H1 (cell line): Measurements from ENCODE around the gene PPIL6. TPM values are rescaled to one million over a fixed set of nuclear protein-coding genes. Genes with fewer than 3 reads are reported as not detected.
A peak's percentile ranks its signal among the peaks of the same experiment; 100 is the strongest.
"Not testable (repeated sequence)": the region's sequence is repeated elsewhere in the genome, so short reads cannot be mapped to it uniquely, and the experiment has no call there.

Experiments
- CTCF ChIA-PET: fragments of 300-600 bp; sonication (Branson Sonifier 250); formaldehyde crosslinking; loops from one replicate; lab custom pipeline; 2021; ENCODE audit not compliant: partially characterized antibody; lab: Charles Lee
- POLR2A ChIA-PET: fragments of 300-600 bp; sonication (Branson Sonifier 250); formaldehyde crosslinking; loops from one replicate; lab custom pipeline; 2021; ENCODE audit warnings: inconsistent platforms; ENCODE audit not compliant: partially characterized antibody; lab: Charles Lee
- DNase-seq, 2 experiments: peaks; one replicate each; pipeline versions ENCODE4 v3.0.0 to v3.0.0-alpha.2; 2010 to 2022; ENCODE audit warnings: low spot score in 2 of 2, low read depth in 1 of 2, mixed read lengths in 1 of 2
- FAIRE-seq: peaks from 2 replicates; lab custom pipeline; 2011; peaks lifted over from hg19 to GRCh38; lab: Jason Lieb, UNC
- H2AFZ ChIP-seq: 2 replicates; pipeline ENCODE4 v1.8.1; 2012; ENCODE audit warnings: low read length, inconsistent platforms
- H2AK5ac ChIP-seq: 2 replicates; pipeline ENCODE4 v1.6.1; 2013; ENCODE audit warnings: low read depth, low read length
- H2BK120ac ChIP-seq: replicated peaks from 2 replicates; pipeline ENCODE3; 2013; ENCODE audit warnings: low read depth, low read length, inconsistent platforms
- H2BK12ac ChIP-seq: 2 replicates; pipeline ENCODE4 v1.6.1; 2013; ENCODE audit warnings: low read depth, low read length
- H2BK15ac ChIP-seq: 2 replicates; pipeline ENCODE4 v1.6.1; 2013; ENCODE audit warnings: low read length
- H2BK20ac ChIP-seq: 2 replicates; pipeline ENCODE4 v1.6.1; 2013; ENCODE audit warnings: low read length
- H2BK5ac ChIP-seq: 2 replicates; pipeline ENCODE4 v1.6.1; 2013; ENCODE audit warnings: low read depth, low read length
- H3K14ac ChIP-seq: 2 replicates; pipeline ENCODE4 v1.6.1; 2013; ENCODE audit warnings: inconsistent platforms; ENCODE audit not compliant: insufficient read length
- H3K18ac ChIP-seq: 2 replicates; pipeline ENCODE4 v1.6.1; 2013; ENCODE audit warnings: low read length; ENCODE audit errors: extremely low read depth
- H3K23ac ChIP-seq: 2 replicates; pipeline ENCODE4 v1.6.1; 2013; ENCODE audit warnings: inconsistent platforms; ENCODE audit not compliant: insufficient read length
- H3K23me2 ChIP-seq: 2 replicates; pipeline ENCODE4 v1.6.1; 2013; ENCODE audit warnings: low read depth, low read length
- H3K27ac ChIP-seq: 2 replicates; pipeline ENCODE4 v1.6.1; 2011; ENCODE audit warnings: low read depth, low read length, inconsistent platforms
- H3K27me3 ChIP-seq, 4 experiments: replicated peaks in 1 of 4; 1 replicate in 1 of 4; 2 replicates in 3 of 4; pipeline versions ENCODE4 v1.6.1 to v1.8.1; 2011 to 2013; ENCODE audit warnings: low read length in 3 of 4, mild to moderate bottlenecking in 3 of 4, inconsistent platforms in 2 of 4, mixed read lengths in 2 of 4, moderate library complexity in 1 of 4; ENCODE audit not compliant: control insufficient read depth in 3 of 4, insufficient read depth in 3 of 4; ENCODE audit errors: extremely low read depth in 1 of 4
- H3K36me3 ChIP-seq, 4 experiments: 2 replicates each; pipeline versions ENCODE4 v1.6.1 to v1.8.1; 2011 to 2013; ENCODE audit warnings: mild to moderate bottlenecking in 4 of 4, low read length in 3 of 4, moderate library complexity in 2 of 4, control low read depth in 1 of 4, inconsistent platforms in 1 of 4; ENCODE audit not compliant: insufficient read depth in 4 of 4, control insufficient read depth in 2 of 4
- H3K4ac ChIP-seq: replicated peaks from 2 replicates; pipeline ENCODE3; 2013; ENCODE audit warnings: low read length, low read depth, mixed read lengths, inconsistent platforms; ENCODE audit not compliant: insufficient read length
- H3K4me1 ChIP-seq, 4 experiments: replicated peaks in 1 of 4; 1 replicate in 1 of 4; 2 replicates in 3 of 4; pipeline versions ENCODE4 v1.6.1 to v1.8.1; 2011 to 2013; ENCODE audit warnings: low read length in 3 of 4, inconsistent platforms in 2 of 4, mixed read lengths in 1 of 4; ENCODE audit not compliant: insufficient read depth in 4 of 4, control insufficient read depth in 3 of 4
- H3K4me2 ChIP-seq, 2 experiments: 2 replicates each; pipeline versions ENCODE4 v1.6.1 to v1.8.1; 2011 to 2013; ENCODE audit warnings: low read depth in 2 of 2, low read length in 2 of 2, control low read depth in 1 of 2, inconsistent platforms in 1 of 2, mild to moderate bottlenecking in 1 of 2; ENCODE audit not compliant: insufficient read depth in 1 of 2
- H3K4me3 ChIP-seq, 4 experiments: fragments of 200-600, 300-600 bp in 1 of 4; sonication (generic), shearing (Covaris generic), sonication (Bioruptor Twin) in 1 of 4; 2 replicates each; pipeline versions ENCODE4 v1.5.1 to v1.8.1; 2011 to 2016; ENCODE audit warnings: low read length in 4 of 4, low read depth in 3 of 4, control low read depth in 2 of 4, inconsistent platforms in 2 of 4, mild to moderate bottlenecking in 2 of 4, mixed read lengths in 1 of 4, moderate library complexity in 1 of 4; ENCODE audit not compliant: insufficient read depth in 2 of 4; ENCODE audit errors: extremely low read depth in 1 of 4
- H3K56ac ChIP-seq: replicated peaks from 2 replicates; pipeline ENCODE3; 2013; ENCODE audit warnings: low read depth, mild to moderate bottlenecking, mixed read lengths, low read length, inconsistent platforms; ENCODE audit not compliant: insufficient read length
- H3K79me1 ChIP-seq: 2 replicates; pipeline ENCODE4 v1.6.1; 2013; ENCODE audit warnings: low read depth, low read length, control low read depth
- H3K79me2 ChIP-seq, 2 experiments: 2 replicates each; pipeline versions ENCODE4 v1.6.1 to v1.8.1; 2012 to 2013; ENCODE audit warnings: low read length in 2 of 2, mild to moderate bottlenecking in 2 of 2, inconsistent platforms in 1 of 2; ENCODE audit not compliant: insufficient read depth in 2 of 2, control insufficient read depth in 1 of 2
- H3K9ac ChIP-seq, 4 experiments: replicated peaks in 1 of 4; 1 replicate in 1 of 4; 2 replicates in 3 of 4; pipeline versions ENCODE4 v1.6.1 to v1.8.1; 2011 to 2013; ENCODE audit warnings: low read depth in 3 of 4, low read length in 3 of 4, control low read depth in 2 of 4, mild to moderate bottlenecking in 2 of 4, moderate library complexity in 2 of 4, inconsistent platforms in 1 of 4; ENCODE audit errors: extremely low read depth in 1 of 4
- H3K9me3 ChIP-seq, 2 experiments: 2 replicates each; pipeline versions ENCODE4 v1.6.1 to v1.8.1; 2012 to 2013; ENCODE audit warnings: mild to moderate bottlenecking in 2 of 2, moderate library complexity in 2 of 2, control low read depth in 1 of 2, inconsistent platforms in 1 of 2, low read depth in 1 of 2, low read length in 1 of 2, mixed read lengths in 1 of 2; ENCODE audit not compliant: insufficient read depth in 2 of 2
- H4K20me1 ChIP-seq, 2 experiments: replicated peaks in 1 of 2; 2 replicates each; pipeline versions ENCODE3 to v1.8.1; 2011 to 2013; ENCODE audit warnings: inconsistent platforms in 2 of 2, low read length in 2 of 2, mild to moderate bottlenecking in 1 of 2; ENCODE audit not compliant: insufficient read depth in 2 of 2, control insufficient read depth in 1 of 2
- H4K5ac ChIP-seq: 2 replicates; pipeline ENCODE4 v1.6.1; 2013; ENCODE audit warnings: low read length, low read depth, mixed read lengths, inconsistent platforms; ENCODE audit not compliant: insufficient read length
- H4K8ac ChIP-seq: 2 replicates; pipeline ENCODE4 v1.8.0; 2013; ENCODE audit warnings: mild to moderate bottlenecking, moderate library complexity, low read length, inconsistent platforms; ENCODE audit not compliant: insufficient read depth; ENCODE audit errors: extremely low read depth
- H4K91ac ChIP-seq: replicated peaks from 2 replicates; pipeline ENCODE3; 2013; ENCODE audit warnings: low read length, mixed read lengths, inconsistent platforms; ENCODE audit not compliant: insufficient read length
- KDM1A ChIP-seq: fragments of 200-600, 300-600 bp; sonication (generic); IDR thresholded peaks from 2 replicates; pipeline ENCODE4 v1.7.1; 2016; ENCODE audit warnings: mild to moderate bottlenecking, low read length, borderline replicate concordance
- WGBS, 2 experiments: shearing (Covaris generic) in 1 of 2; methylation state at CpG; one replicate each; pipeline versions ENCODE4 v1.1.6 to v1.1.7; 2013 to 2015; ENCODE audit warnings: low lambda C conversion rate in 2 of 2, mixed read lengths in 2 of 2, inconsistent platforms in 1 of 2, low coverage in 1 of 2, missing lambda C conversion rate in 1 of 2; ENCODE audit not compliant: insufficient replicate concordance in 2 of 2, insufficient coverage in 1 of 2, insufficient read length in 1 of 2; ENCODE audit errors: extremely low coverage in 1 of 2, missing lambda C conversion rate in 1 of 2; 5-methylcytosine and 5-hydroxymethylcytosine counted together
- polyA plus RNA-seq, 7 experiments: library from polyadenylated mRNA; depleted of rRNA in 3 of 7; stranded (reverse) in 5 of 7; unstranded in 2 of 7; fragments of >200 nt in 5 of 7; fragments of 200-250 nt in 2 of 7; gene quantifications; 1 replicate in 5 of 7; 2 replicates in 1 of 7; 4 replicates in 1 of 7; pipeline versions ENCODE4 v1.2.1 to v1.2.3, GENCODE V29; 2011 to 2013; ENCODE audit warnings: missing spikeins in 2 of 7, mixed read lengths in 2 of 7
- total RNA-seq: library from RNA; stranded (reverse); fragmentation: NEBNext Ultra II Directional; extraction: Animal tissue kit (Norgen Biotek cat#: 25700); gene quantifications from 2 replicates; pipeline ENCODE4 v1.2.1, GENCODE V29; 2021

The PPIL6 gene
- total and polyA plus RNA-seq, 2 of the 8 experiments (the other 6 are each of a cell fraction or from before 2014, with no cell fraction given): 0.42 to 1.3 TPM

GRCh38 chr6:109461205-109461604 lies 20.8 kb upstream of the PPIL6 start:
- H4K8ac ChIP-seq, H2BK15ac ChIP-seq, FAIRE-seq, H3K23me2 ChIP-seq, H2AFZ ChIP-seq, H3K56ac ChIP-seq, H3K23ac ChIP-seq, H4K91ac ChIP-seq, H3K79me1 ChIP-seq, DNase-seq, H4K5ac ChIP-seq, H3K4me2 ChIP-seq, H2BK120ac ChIP-seq, H3K9me3 ChIP-seq, H3K9ac ChIP-seq, H3K18ac ChIP-seq, H4K20me1 ChIP-seq, H3K14ac ChIP-seq, H3K27me3 ChIP-seq, H3K4ac ChIP-seq, H2AK5ac ChIP-seq, H3K27ac ChIP-seq, H3K4me3 ChIP-seq, H2BK20ac ChIP-seq, H2BK5ac ChIP-seq, H2BK12ac ChIP-seq: not testable (repeated sequence)
- TF ChIP-seq KDM1A: peak; percentile 66
- CTCF ChIA-PET: interaction anchor here (1.2 kb wide), 1 partner anchor 26 kb away, joined by 4 read pairs; no protein-coding TSS in a partner anchor
- Histone ChIP-seq H3K36me3 (peaks cover 12 to 54% (median 26%) of the 10 kb centered on the region in 4 experiments), H3K4me1 (peaks cover 2 to 10% (median 6%) of the 10 kb centered on the region in 4 experiments; a peak in 6 of 7 replicates), H3K79me2 (peaks cover 0 to 15% of the 10 kb centered on the region in 2 experiments; a peak in 2 of 4 replicates)
- 97% methylated on average over 1 of the region's 1 CpG; no CpG with 5 or more reads in 1 of the 2 experiments for WGBS, 2 experiments
- POLR2A ChIA-PET: interaction anchor here (0.6 kb wide), 1 partner anchor 19 kb away, joined by 3 read pairs; no protein-coding TSS in a partner anchor
